Activated T-helper 2 cell treated with anti-CD3 and anti-CD28 coated beads, Interferon-gamma antibody, Interleukin-2, Interleukin-4, amounts not matched to agents 10 μg/mL and 5 μg/mL and 100 μg/mL, durations not matched to agents 14 hours and 24 hours and 36 hours (primary cell): ENCODE data around the gene CEP112. TPM values are rescaled to one million over a fixed set of nuclear protein-coding genes. Genes with fewer than 3 reads are reported as not detected.
A peak's percentile ranks its signal among the peaks of the same experiment; 100 is the strongest.

Source experiments
- DNase-seq: peaks from one replicate; pipeline ENCODE4 v3.0.0; 2021; ENCODE audit warnings: low spot score
- H3K27ac Mint-ChIP-seq: one replicate; pipeline ENCODE4 v1.8.0; 2021; ENCODE audit warnings: mixed read lengths
- H3K27me3 Mint-ChIP-seq: one replicate; pipeline ENCODE4 v1.8.0; 2021; ENCODE audit warnings: low read depth, mixed read lengths
- H3K36me3 Mint-ChIP-seq: one replicate; pipeline ENCODE4 v1.8.0; 2021; ENCODE audit warnings: low read depth, mixed read lengths
- H3K4me1 Mint-ChIP-seq: one replicate; pipeline ENCODE4 v1.8.0; 2021; ENCODE audit warnings: low read depth, mixed read lengths
- H3K4me3 Mint-ChIP-seq: one replicate; pipeline ENCODE4 v1.8.0; 2021; ENCODE audit warnings: low read depth, mild to moderate bottlenecking, moderate library complexity, mixed read lengths
- H3K9me3 Mint-ChIP-seq: one replicate; pipeline ENCODE4 v1.8.0; 2021; ENCODE audit warnings: mixed read lengths
- intact Hi-C: fragments of 100-400 bp; cut with micrococcal nuclease; formaldehyde crosslinking; loops from one replicate; pipeline ENCODE4 v1.15.1; 2023
- total RNA-seq: library from RNA; stranded (reverse); gene quantifications from 2 replicates; pipeline ENCODE4 v1.2.3, GENCODE V29; 2022

Gene CEP112
- total RNA-seq, 1 donor from 2014 or later, result 0.66 TPM

- intact Hi-C loops, result loop anchor here (10.0 kb wide), 1 partner anchor 113 kb away; no protein-coding TSS in a partner anchor
- no peak for DNase-seq
- H3K4me1 Mint-ChIP-seq, result peaks cover 15% of the 10 kb centered on the region
- no peaks in the 10 kb centered on the region for H3K27me3 Mint-ChIP-seq
- no peak overlapping the region for H3K4me3 Mint-ChIP-seq
- peaks cover 12% of the 10 kb centered on the region for H3K36me3 Mint-ChIP-seq
- H3K9me3 Mint-ChIP-seq, result peaks cover 14% of the 10 kb centered on the region
- H3K27ac Mint-ChIP-seq, result no peak overlapping the region
These were observed 274.4 kb downstream of the CEP112 start for GRCh38 chr17:65917560-65917959.

- intact Hi-C loops, result loop anchor here (10.0 kb wide), 1 partner anchor 112 kb away; no protein-coding TSS in a partner anchor
- Mint-ChIP-seq H3K27me3 (no peaks in the 10 kb centered on the region), H3K9me3 (peaks cover 18% of the 10 kb centered on the region), H3K4me1 (peaks cover 15% of the 10 kb centered on the region), H3K4me3 (no peak overlapping the region), H3K27ac (no peak overlapping the region), H3K36me3 (peaks cover 12% of the 10 kb centered on the region)
- no peak for DNase-seq
These were observed 275.5 kb downstream of the CEP112 start for GRCh38 chr17:65916425-65916824.

- Mint-ChIP-seq H3K4me3 (no peak overlapping the region), H3K36me3 (peaks cover 16% of the 10 kb centered on the region), H3K9me3 (peaks cover 30% of the 10 kb centered on the region), H3K27me3 (no peaks in the 10 kb centered on the region), H3K27ac (peak overlapping the region; percentile 65), H3K4me1 (peaks cover 15% of the 10 kb centered on the region)
- no peak for DNase-seq
- intact Hi-C loops, result loop anchor here (10.0 kb wide), 1 partner anchor 110 kb away; no protein-coding TSS in a partner anchor
These were observed 277.1 kb downstream of the CEP112 start for GRCh38 chr17:65914784-65915342.

GRCh38 chr17:65913326-65913850 is 278.5 kb downstream of the CEP112 start:
- Mint-ChIP-seq H3K27ac (no peak overlapping the region), H3K4me1 (peaks cover 15% of the 10 kb centered on the region), H3K9me3 (peaks cover 35% of the 10 kb centered on the region), H3K27me3 (no peaks in the 10 kb centered on the region), H3K4me3 (no peak overlapping the region), H3K36me3 (peaks cover 16% of the 10 kb centered on the region)
- intact Hi-C loops, result loop anchor here (10.0 kb wide), 1 partner anchor 109 kb away; no protein-coding TSS in a partner anchor
- no peak for DNase-seq

- intact Hi-C loops, result loop anchor here (10.0 kb wide), 1 partner anchor 106 kb away; no protein-coding TSS in a partner anchor
- peaks cover 32% of the 10 kb centered on the region for H3K9me3 Mint-ChIP-seq
- peaks cover 13% of the 10 kb centered on the region for H3K4me1 Mint-ChIP-seq
- H3K36me3 Mint-ChIP-seq, result peaks cover 15% of the 10 kb centered on the region
- no peak for DNase-seq
- no peak overlapping the region for H3K27ac Mint-ChIP-seq
- H3K27me3 Mint-ChIP-seq, result no peaks in the 10 kb centered on the region
- H3K4me3 Mint-ChIP-seq, result no peak overlapping the region
These were observed 281.1 kb downstream of the CEP112 start for GRCh38 chr17:65910836-65911235.

- Mint-ChIP-seq H3K4me3 (no peak overlapping the region), H3K36me3 (no peaks in the 10 kb centered on the region), H3K4me1 (no peaks in the 10 kb centered on the region), H3K9me3 (no peaks in the 10 kb centered on the region), H3K27me3 (no peaks in the 10 kb centered on the region), H3K27ac (no peak overlapping the region)
- intact Hi-C loops, result no loop called here
- no peak for DNase-seq
These were observed 289.0 kb downstream of the CEP112 start for GRCh38 chr17:65902831-65903522.

GRCh38 chr17:65902155-65902554 is 289.8 kb downstream of the CEP112 start:
- Mint-ChIP-seq H3K27me3 (no peaks in the 10 kb centered on the region), H3K27ac (no peak overlapping the region), H3K36me3 (no peaks in the 10 kb centered on the region), H3K4me1 (no peaks in the 10 kb centered on the region), H3K9me3 (no peaks in the 10 kb centered on the region), H3K4me3 (no peak overlapping the region)
- intact Hi-C loops, result no loop called here
- DNase-seq, result no peak

GRCh38 chr17:65901394-65901793 is 290.5 kb downstream of the CEP112 start:
- no peak overlapping the region for H3K4me3 Mint-ChIP-seq
- H3K36me3 Mint-ChIP-seq, result no peaks in the 10 kb centered on the region
- H3K27ac Mint-ChIP-seq, result no peak overlapping the region
- DNase-seq, result no peak
- no peaks in the 10 kb centered on the region for H3K9me3 Mint-ChIP-seq
- no peaks in the 10 kb centered on the region for H3K27me3 Mint-ChIP-seq
- H3K4me1 Mint-ChIP-seq, result no peaks in the 10 kb centered on the region
- intact Hi-C loops, result no loop called here

GRCh38 chr17:65900216-65900615 is 291.7 kb downstream of the CEP112 start:
- Mint-ChIP-seq H3K9me3 (no peaks in the 10 kb centered on the region), H3K4me1 (no peaks in the 10 kb centered on the region), H3K27me3 (no peaks in the 10 kb centered on the region), H3K4me3 (no peak overlapping the region), H3K36me3 (no peaks in the 10 kb centered on the region), H3K27ac (no peak overlapping the region)
- DNase-seq, result no peak
- intact Hi-C loops, result no loop called here

GRCh38 chr17:65898651-65899050 is 293.3 kb downstream of the CEP112 start:
- H3K4me3 Mint-ChIP-seq, result no peak overlapping the region
- no peaks in the 10 kb centered on the region for H3K36me3 Mint-ChIP-seq
- no peaks in the 10 kb centered on the region for H3K27me3 Mint-ChIP-seq
- H3K9me3 Mint-ChIP-seq, result no peaks in the 10 kb centered on the region
- H3K27ac Mint-ChIP-seq, result no peak overlapping the region
- no peaks in the 10 kb centered on the region for H3K4me1 Mint-ChIP-seq
- no peak for DNase-seq
- intact Hi-C loops, result no loop called here

GRCh38 chr17:65896889-65897288 is 295.0 kb downstream of the CEP112 start:
- Mint-ChIP-seq H3K27ac (no peak overlapping the region), H3K36me3 (no peaks in the 10 kb centered on the region), H3K4me1 (peaks cover 2% of the 10 kb centered on the region), H3K4me3 (no peak overlapping the region), H3K27me3 (no peaks in the 10 kb centered on the region), H3K9me3 (no peaks in the 10 kb centered on the region)
- intact Hi-C loops, result no loop called here
- no peak for DNase-seq

GRCh38 chr17:65895969-65896368 is 296.0 kb downstream of the CEP112 start:
- no peak overlapping the region for H3K4me3 Mint-ChIP-seq
- H3K9me3 Mint-ChIP-seq, result no peaks in the 10 kb centered on the region
- peaks cover 2% of the 10 kb centered on the region for H3K4me1 Mint-ChIP-seq
- H3K36me3 Mint-ChIP-seq, result no peaks in the 10 kb centered on the region
- no peaks in the 10 kb centered on the region for H3K27me3 Mint-ChIP-seq
- intact Hi-C loops, result no loop called here
- no peak for DNase-seq
- no peak overlapping the region for H3K27ac Mint-ChIP-seq

GRCh38 chr17:65893692-65894279 is 298.1 kb downstream of the CEP112 start:
- Mint-ChIP-seq H3K27ac (no peak overlapping the region), H3K9me3 (no peaks in the 10 kb centered on the region), H3K36me3 (no peaks in the 10 kb centered on the region), H3K4me1 (peaks cover 2% of the 10 kb centered on the region), H3K27me3 (no peaks in the 10 kb centered on the region), H3K4me3 (no peak overlapping the region)
- no peak for DNase-seq
- intact Hi-C loops, result no loop called here
